Hepatocyte (in vitro differentiated cells): ENCODE data around the gene SCAF4. TPM values are rescaled to one million over a fixed set of nuclear protein-coding genes. Genes with fewer than 3 reads are reported as not detected.

Experiments used
- DNase-seq: peaks from one replicate; pipeline ENCODE4 v3.0.0-alpha.2; 2016; ENCODE audit warnings: low spot score
- H2AFZ ChIP-seq: fragments of 200-600 bp; sonication (generic); 2 replicates; pipeline ENCODE4 v1.6.0; 2016; ENCODE audit warnings: antibody characterized with exemption, mild to moderate bottlenecking
- H3K27ac ChIP-seq: fragments of 200-600 bp; sonication (generic); 2 replicates; pipeline ENCODE4 v1.5.1; 2016; ENCODE audit warnings: mild to moderate bottlenecking
- H3K27me3 ChIP-seq: fragments of 200-600 bp; sonication (generic); 2 replicates; pipeline ENCODE4 v1.6.1; 2016
- H3K36me3 ChIP-seq: fragments of 200-600 bp; sonication (generic); replicated peaks from 2 replicates; pipeline ENCODE4 v1.5.1; 2016; ENCODE audit warnings: low read depth; ENCODE audit not compliant: insufficient read depth
- H3K4me1 ChIP-seq: fragments of 200-600 bp; sonication (generic); 2 replicates; pipeline ENCODE4 v1.5.1; 2016; ENCODE audit warnings: mild to moderate bottlenecking, moderate library complexity; ENCODE audit not compliant: insufficient read depth
- H3K4me2 ChIP-seq: fragments of 200-600 bp; sonication (generic); 2 replicates; pipeline ENCODE4 v1.6.0; 2016
- H3K4me3 ChIP-seq: fragments of 200-600 bp; sonication (generic); 2 replicates; pipeline ENCODE4 v1.5.1; 2016; ENCODE audit warnings: mild to moderate bottlenecking
- H3K79me2 ChIP-seq: fragments of 200-600 bp; sonication (generic); 2 replicates; pipeline ENCODE4 v1.6.0; 2017; ENCODE audit warnings: mild to moderate bottlenecking
- H3K9me2 ChIP-seq: fragments of 200-600 bp; sonication (generic); replicated peaks from 2 replicates; pipeline ENCODE4 v1.6.0; 2017; ENCODE audit warnings: mild to moderate bottlenecking; ENCODE audit not compliant: insufficient read depth
- H3K9me3 ChIP-seq: fragments of 200-600 bp; sonication (generic); 2 replicates; pipeline ENCODE4 v1.5.1; 2016; ENCODE audit warnings: low read depth, mild to moderate bottlenecking
- H4K20me1 ChIP-seq: fragments of 200-600 bp; sonication (generic); 2 replicates; pipeline ENCODE4 v1.6.0; 2016; ENCODE audit warnings: mild to moderate bottlenecking; ENCODE audit not compliant: insufficient read depth, poor library complexity, severe bottlenecking
- EZH2 ChIP-seq: fragments of 200-600 bp; sonication (generic); IDR thresholded peaks from 2 replicates; pipeline ENCODE4 v1.6.1; 2016; ENCODE audit warnings: antibody characterized with exemption, mild to moderate bottlenecking, borderline replicate concordance
- EZH2phosphoT487 ChIP-seq: fragments of 200-600 bp; sonication (generic); IDR thresholded peaks from one replicate; pipeline ENCODE4 v1.6.1; 2018; ENCODE audit warnings: antibody characterized with exemption, mild to moderate bottlenecking, low read depth, moderate library complexity; ENCODE audit not compliant: unreplicated experiment, severe bottlenecking
- WGBS: methylation state at CpG from one replicate; pipeline ENCODE4 v1.1.6; 2016; ENCODE audit warnings: low lambda C conversion rate; ENCODE audit errors: missing lambda C conversion rate; 5-methylcytosine and 5-hydroxymethylcytosine counted together
- polyA plus RNA-seq: library from polyadenylated mRNA; unstranded; fragments of >200 nt; fragmentation: Nextera tagmentation; extraction: Ambion mirVana; gene quantifications from 2 replicates; pipeline ENCODE4 v1.2.1, GENCODE V29; 2016
- total RNA-seq: library from RNA; depleted of rRNA; stranded (reverse); fragments of >200 nt; gene quantifications from 2 replicates; pipeline ENCODE4 v1.2.3, GENCODE V29; 2014
- TF ChIP-seq, protein P1 (sequence below): fragments of 200-600 bp; sonication (generic); IDR thresholded peaks from 2 replicates; pipeline ENCODE4 v1.5.1; 2016; ENCODE audit warnings: antibody characterized with exemption, mild to moderate bottlenecking; ENCODE audit not compliant: poor library complexity

Gene SCAF4
- total and polyA plus RNA-seq, 2 experiments from 2014 or later, result 18.7 to 33.1 TPM

DNA sequence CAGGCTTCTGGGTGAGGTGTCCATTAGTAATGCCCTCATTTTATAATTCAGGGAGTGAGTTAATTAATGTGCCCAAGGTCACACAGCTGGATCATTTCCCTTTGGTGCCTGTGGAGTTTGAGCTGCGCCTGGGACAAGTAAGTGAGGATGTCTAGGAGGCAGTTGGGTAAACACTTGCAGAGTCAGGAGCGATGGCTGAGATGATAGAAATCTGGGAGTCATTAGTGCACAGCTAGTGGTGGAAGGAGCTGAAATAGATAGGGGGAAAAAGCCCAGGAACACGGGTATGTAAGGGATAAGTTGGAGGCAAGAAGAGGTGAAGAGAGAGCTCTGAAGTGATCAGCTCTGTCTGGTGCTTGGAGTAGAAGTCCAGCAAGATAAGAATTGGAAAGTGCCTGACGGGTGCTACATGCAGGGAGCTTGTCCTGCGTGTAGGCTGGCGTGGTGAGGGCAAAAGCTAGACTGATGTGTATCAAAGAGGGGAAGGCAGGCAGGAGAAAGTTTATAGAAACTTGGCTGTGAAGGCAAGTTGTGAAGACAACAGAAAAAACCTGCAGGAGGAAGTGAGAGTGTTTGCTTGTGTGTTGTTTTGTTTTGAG lies 1.7 kb upstream of the SCAF4 start:
- H3K9me2 ChIP-seq, result no peaks in the 10 kb centered on the region
- WGBS, result 51% methylated on average over 6 of the region's 6 CpGs
- DNase-seq, result no peak
- no peaks in the 10 kb centered on the region for H3K36me3 ChIP-seq
- peaks cover 26% of the 10 kb centered on the region for H3K4me1 ChIP-seq
- no peaks in the 10 kb centered on the region for H3K9me3 ChIP-seq
- no peak for TF ChIP-seq EZH2phosphoT487
- TF ChIP-seq EZH2, result no peak
- TF ChIP-seq, protein P1, sequence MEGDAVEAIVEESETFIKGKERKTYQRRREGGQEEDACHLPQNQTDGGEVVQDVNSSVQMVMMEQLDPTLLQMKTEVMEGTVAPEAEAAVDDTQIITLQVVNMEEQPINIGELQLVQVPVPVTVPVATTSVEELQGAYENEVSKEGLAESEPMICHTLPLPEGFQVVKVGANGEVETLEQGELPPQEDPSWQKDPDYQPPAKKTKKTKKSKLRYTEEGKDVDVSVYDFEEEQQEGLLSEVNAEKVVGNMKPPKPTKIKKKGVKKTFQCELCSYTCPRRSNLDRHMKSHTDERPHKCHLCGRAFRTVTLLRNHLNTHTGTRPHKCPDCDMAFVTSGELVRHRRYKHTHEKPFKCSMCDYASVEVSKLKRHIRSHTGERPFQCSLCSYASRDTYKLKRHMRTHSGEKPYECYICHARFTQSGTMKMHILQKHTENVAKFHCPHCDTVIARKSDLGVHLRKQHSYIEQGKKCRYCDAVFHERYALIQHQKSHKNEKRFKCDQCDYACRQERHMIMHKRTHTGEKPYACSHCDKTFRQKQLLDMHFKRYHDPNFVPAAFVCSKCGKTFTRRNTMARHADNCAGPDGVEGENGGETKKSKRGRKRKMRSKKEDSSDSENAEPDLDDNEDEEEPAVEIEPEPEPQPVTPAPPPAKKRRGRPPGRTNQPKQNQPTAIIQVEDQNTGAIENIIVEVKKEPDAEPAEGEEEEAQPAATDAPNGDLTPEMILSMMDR, result no peak
- peaks cover 31% of the 10 kb centered on the region for H3K79me2 ChIP-seq
- peak overlapping the region; percentile 91 for H3K27ac ChIP-seq
- H3K27me3 ChIP-seq, result no peaks in the 10 kb centered on the region
- peak overlapping the region; percentile 81 for H3K4me2 ChIP-seq
- H4K20me1 ChIP-seq, result peaks cover 27% of the 10 kb centered on the region
- no peak overlapping the region for H3K4me3 ChIP-seq
- no peak overlapping the region for H2AFZ ChIP-seq

DNA sequence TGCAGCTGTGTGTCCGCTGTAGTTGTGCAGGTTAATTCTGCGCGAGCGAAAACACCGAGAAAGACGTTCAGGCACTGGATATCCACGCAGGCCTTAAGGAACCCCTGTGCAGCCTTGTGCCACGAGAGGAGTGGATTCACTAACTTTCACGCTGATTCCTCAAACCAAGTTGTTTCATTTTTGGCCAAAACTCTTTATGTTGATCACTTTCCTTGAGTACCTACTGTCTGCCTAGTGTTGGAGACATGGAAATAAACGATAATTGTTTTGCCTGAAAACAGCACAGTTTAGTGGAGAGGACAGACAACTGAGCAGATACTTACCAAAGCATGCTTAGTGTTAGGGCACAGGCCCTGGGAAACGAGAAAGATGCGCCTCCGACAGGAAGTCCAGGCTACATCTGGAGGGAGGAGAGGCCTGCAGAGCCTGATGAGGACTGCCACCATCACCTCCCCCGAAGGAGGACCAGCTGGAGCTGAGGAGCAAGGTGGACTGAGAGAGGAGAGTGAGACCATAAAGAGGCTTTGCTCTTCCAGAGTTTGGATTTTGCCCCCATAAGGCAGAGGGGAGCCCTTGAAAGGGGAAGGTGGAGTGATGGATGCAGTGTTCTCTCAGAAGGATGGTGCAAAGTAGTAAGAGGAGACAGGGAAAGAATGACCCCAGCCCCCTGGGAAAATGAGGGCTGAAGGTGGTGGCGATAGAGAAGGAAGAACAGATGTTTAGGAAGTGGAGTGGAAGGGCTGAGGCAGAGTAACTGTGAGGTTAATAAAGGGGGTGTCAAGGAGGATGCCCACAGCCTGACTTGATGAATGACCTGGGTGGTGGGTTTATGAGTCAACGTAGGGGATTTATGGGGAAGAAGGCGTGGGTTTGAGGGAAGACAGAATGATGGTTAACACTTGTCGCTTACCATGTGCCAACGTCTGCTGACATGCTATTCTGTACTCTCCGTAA lies 956 bp upstream of the SCAF4 start:
- H3K4me2 ChIP-seq, result peak overlapping the region; percentile 81
- peak; percentile 23 for DNase-seq
- peaks cover 30% of the 10 kb centered on the region for H3K4me1 ChIP-seq
- no peaks in the 10 kb centered on the region for H3K36me3 ChIP-seq
- 31% methylated on average over 20 of the region's 20 CpGs for WGBS
- H3K4me3 ChIP-seq, result peak overlapping the region; percentile 65
- peak overlapping the region; percentile 57 for H2AFZ ChIP-seq
- peaks cover 39% of the 10 kb centered on the region for H3K79me2 ChIP-seq
- no peaks in the 10 kb centered on the region for H3K9me3 ChIP-seq
- no peaks in the 10 kb centered on the region for H3K27me3 ChIP-seq
- peak overlapping the region; percentile 91 for H3K27ac ChIP-seq
- H4K20me1 ChIP-seq, result peaks cover 35% of the 10 kb centered on the region
- no peak for TF ChIP-seq EZH2
- TF ChIP-seq, protein P1, result no peak
- no peak for TF ChIP-seq EZH2phosphoT487
- H3K9me2 ChIP-seq, result no peaks in the 10 kb centered on the region

DNA sequence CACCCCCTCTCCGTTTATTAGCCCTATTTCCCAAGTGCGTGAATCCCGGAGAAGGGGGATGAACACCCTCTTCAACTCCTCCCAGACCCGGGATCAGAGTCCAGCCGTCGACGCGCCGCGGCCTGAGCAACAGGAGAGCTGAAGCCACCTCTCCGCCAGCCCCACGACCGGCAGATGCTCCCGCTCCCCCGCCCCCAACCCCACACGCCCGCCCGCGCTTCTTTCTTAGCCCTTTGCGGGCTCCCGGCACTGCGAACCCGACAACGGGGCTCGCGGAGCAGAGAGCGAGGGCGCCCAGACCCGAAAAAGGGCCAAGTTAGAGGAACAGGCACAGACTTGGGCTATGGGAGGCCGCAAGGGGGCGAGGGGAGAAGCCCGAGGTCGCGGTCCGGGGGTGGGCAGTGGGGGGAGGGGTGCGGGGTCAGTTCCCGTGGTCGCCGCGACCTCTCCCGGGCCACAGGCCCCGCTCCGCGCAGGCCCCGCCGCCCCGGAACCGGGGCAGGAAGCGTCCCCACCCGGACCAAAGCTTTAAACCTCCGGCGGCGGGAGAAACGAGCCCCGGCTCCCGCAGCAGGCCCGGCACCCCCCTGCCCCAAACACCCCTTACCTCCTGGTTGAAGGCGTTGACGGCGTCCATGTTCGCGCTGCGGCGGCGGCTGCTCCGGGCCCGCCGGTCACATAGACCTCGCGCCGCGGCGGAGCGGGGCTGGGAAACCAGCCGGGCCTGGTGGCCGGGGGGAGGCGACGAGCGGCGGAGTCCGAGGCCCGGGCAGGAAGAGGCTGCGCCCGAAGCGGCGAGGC lies 662 bp downstream of the SCAF4 start:
- Histone ChIP-seq H2AFZ (peak overlapping the region; percentile 93), H3K36me3 (no peaks in the 10 kb centered on the region), H3K4me2 (peak overlapping the region; percentile 92), H3K4me3 (peak overlapping the region; percentile 99), H3K27ac (peak overlapping the region; percentile 100), H3K4me1 (peaks cover 30% of the 10 kb centered on the region), H4K20me1 (peaks cover 51% of the 10 kb centered on the region), H3K27me3 (no peaks in the 10 kb centered on the region), H3K9me2 (no peaks in the 10 kb centered on the region), H3K9me3 (no peaks in the 10 kb centered on the region), H3K79me2 (peaks cover 55% of the 10 kb centered on the region)
- TF ChIP-seq EZH2, result no peak
- TF ChIP-seq, protein P1, result peak; percentile 31
- TF ChIP-seq EZH2phosphoT487, result no peak
- WGBS, result 2% methylated on average over 38 of the region's 86 CpGs
- peak; percentile 87 for DNase-seq
